C4-2B (cell line): ENCODE data around the gene AMBP.

Experiments
- CTCF ChIP-seq: fragments of 450-650 bp; conservative IDR thresholded peaks from 2 replicates; pipeline ENCODE4 v1.5.1; 2017; ENCODE audit warnings: mild to moderate bottlenecking
- ZFX ChIP-seq: fragments of 450-650 bp; IDR thresholded peaks from 2 replicates; pipeline ENCODE4 v1.6.1; 2017

GRCh38 chr9:114096041-114096511 lies 18.0 kb upstream of the AMBP start:
- no peak for TF ChIP-seq CTCF
- no peak for TF ChIP-seq ZFX
